Stimulated activated CD4-positive, alpha-beta T cell treated with anti-CD3 and anti-CD28 coated beads, Interleukin-2, amount 100 ng/mL, for 4 hours (primary cell): ENCODE measurements around the gene CTTNBP2.

Experiments
- DNase-seq: peaks from one replicate; pipeline ENCODE4 v3.0.0-alpha.2; 2020; ENCODE audit warnings: low read depth

CTTNBP2 gene, protein sequence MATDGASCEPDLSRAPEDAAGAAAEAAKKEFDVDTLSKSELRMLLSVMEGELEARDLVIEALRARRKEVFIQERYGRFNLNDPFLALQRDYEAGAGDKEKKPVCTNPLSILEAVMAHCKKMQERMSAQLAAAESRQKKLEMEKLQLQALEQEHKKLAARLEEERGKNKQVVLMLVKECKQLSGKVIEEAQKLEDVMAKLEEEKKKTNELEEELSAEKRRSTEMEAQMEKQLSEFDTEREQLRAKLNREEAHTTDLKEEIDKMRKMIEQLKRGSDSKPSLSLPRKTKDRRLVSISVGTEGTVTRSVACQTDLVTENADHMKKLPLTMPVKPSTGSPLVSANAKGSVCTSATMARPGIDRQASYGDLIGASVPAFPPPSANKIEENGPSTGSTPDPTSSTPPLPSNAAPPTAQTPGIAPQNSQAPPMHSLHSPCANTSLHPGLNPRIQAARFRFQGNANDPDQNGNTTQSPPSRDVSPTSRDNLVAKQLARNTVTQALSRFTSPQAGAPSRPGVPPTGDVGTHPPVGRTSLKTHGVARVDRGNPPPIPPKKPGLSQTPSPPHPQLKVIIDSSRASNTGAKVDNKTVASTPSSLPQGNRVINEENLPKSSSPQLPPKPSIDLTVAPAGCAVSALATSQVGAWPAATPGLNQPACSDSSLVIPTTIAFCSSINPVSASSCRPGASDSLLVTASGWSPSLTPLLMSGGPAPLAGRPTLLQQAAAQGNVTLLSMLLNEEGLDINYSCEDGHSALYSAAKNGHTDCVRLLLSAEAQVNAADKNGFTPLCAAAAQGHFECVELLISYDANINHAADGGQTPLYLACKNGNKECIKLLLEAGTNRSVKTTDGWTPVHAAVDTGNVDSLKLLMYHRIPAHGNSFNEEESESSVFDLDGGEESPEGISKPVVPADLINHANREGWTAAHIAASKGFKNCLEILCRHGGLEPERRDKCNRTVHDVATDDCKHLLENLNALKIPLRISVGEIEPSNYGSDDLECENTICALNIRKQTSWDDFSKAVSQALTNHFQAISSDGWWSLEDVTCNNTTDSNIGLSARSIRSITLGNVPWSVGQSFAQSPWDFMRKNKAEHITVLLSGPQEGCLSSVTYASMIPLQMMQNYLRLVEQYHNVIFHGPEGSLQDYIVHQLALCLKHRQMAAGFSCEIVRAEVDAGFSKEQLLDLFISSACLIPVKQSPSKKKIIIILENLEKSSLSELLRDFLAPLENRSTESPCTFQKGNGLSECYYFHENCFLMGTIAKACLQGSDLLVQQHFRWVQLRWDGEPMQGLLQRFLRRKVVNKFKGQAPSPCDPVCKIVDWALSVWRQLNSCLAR (N-terminal part only)

DNA sequence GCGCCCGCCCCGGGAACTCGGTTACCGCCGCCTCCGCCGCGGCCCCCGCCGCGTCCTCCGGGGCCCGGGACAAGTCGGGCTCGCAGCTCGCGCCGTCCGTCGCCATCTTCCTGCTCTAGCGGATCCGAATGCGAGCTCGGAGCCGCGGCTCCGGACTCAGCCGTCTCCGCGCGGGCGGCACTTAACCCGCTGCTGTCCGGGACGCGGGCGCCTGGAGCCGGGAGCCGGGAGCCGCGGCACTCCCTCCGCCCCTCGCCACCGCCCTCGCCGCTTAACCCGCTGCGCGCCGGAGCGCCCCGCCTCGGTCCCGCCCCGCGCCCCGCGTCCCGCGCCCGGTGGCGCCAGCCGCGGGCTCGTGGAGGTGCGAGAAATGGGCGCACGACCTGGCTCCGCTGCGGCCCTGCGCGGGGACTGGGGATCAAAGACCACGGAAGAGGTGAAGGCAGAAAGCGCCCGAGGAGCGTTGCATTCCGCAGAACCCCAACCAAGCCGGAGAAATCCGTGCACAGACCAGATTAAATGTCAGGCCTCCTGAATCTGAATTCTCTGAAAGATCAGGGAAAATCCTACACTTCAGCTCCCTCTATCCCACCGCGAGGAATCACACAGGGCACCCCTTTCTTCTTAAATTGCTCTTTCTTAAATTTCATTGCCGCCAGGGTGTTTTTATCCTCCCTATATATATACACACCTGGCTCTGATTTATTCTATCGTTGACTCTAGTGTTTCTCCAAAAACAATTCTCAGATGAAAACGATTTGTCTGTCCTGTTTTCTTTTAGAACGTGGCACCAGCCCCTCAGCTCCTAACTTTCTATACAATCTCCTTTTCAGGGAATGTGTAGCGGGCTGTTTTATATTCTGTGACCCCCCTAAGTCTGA is at the start of gene CTTNBP2:
CTTNBP2 (minus strand) TSS at position 132 of the 881 bp plus-strand sequence; CDS start at position 106, 26 bp downstream.
- DNase-seq = no peak

DNA sequence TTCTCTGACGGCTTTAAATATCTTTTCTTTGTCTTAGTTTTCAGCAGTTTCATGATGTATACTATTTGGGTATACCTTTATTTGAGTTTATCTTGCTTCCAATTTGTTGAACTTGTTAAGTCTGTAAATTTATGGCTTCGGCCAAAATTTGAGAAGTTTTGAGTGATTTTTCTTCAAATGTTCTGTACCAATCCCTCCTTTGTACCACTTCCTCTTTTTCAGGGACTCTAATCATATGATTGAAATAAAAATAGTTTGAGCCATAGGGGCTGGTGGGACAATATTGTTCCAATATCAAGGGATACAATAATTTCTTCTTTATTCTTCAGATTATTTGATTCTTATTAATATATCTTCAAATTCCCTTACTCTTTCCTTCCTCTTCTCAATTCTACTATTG is 43.1 kb upstream of the CTTNBP2 start:
- no peak for DNase-seq

DNA sequence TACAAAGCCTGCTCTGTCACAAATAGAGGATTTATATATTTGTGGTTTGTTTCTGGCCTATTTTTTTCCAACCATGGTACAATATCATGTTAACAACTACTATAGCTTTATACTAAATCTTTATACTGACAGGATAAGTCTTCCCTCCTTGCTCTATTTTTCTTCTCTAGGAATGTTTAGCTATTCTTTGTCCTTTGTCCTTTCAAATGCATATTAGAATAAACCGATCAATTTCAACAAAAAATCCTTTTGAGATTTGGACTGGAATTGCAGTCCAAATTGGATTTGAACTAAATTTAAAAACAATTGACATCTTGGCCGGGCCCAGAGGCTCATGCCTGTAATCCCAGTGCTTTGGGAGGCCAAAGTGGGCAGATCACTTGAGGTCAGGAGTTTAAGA is 39.2 kb upstream of the CTTNBP2 start:
- DNase-seq = no peak

DNA sequence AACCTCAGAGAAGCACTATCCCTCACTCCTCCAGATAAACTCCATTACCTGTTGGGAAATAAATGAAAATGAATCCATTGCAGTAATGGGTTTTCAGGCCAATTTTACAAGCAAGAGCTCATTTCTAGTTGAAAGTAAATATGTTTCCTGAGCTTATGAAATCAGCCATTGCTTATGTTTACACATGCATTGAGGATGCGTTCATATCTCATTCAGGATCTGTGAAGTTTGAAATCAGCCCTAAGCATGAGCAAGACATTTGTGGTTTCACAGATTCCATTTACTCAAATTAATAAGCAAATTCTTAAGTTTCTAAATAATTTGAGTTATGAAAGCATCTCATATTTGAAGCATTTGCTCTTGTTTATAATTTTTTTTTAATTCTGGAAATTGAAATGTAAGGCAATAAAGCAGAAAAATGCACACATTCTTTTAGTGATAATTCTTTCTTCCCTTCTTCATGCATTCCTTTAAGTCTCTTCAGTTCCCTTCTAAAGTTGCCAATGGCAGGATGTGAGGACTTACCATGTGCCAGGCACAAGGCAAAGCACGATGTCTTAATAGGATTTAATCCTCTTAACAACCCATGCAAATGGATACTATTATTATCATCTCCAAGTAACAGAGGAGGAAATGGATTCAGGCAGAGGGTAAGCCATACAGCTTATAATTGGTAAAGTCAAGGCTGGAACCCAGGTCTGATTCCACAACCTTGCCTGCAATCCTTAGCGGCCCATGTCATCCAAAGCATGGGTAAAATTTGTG is 35.0 kb upstream of the CTTNBP2 start:
- DNase-seq = no peak

DNA sequence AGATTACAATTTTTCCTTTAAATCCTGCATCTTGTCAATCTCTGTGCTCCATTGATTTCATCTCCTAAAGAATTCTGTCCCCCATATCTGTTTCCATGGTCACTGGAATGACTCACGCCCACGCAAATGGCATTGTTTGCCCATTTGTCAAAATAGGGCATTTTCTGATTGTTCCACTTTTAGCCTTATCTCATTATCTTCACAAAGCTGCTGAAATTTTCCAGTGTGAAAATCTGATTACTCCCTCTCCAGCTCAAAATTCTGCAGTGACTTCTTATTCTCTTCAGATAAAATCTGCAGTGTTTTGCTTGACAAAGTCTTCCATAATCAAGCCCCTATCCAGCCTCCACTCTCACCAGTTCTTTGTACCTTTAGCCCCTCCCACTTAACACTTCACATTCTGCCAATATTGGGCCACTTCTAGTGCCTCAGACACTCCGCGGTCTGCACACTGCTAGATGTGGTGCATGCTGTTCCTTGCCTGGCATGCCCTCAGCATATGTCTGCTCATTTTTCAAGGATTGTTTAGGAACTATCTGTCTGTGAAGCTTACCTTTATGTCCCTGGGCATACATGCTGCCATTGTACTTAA is 33.9 kb upstream of the CTTNBP2 start:
- DNase-seq = no peak

DNA sequence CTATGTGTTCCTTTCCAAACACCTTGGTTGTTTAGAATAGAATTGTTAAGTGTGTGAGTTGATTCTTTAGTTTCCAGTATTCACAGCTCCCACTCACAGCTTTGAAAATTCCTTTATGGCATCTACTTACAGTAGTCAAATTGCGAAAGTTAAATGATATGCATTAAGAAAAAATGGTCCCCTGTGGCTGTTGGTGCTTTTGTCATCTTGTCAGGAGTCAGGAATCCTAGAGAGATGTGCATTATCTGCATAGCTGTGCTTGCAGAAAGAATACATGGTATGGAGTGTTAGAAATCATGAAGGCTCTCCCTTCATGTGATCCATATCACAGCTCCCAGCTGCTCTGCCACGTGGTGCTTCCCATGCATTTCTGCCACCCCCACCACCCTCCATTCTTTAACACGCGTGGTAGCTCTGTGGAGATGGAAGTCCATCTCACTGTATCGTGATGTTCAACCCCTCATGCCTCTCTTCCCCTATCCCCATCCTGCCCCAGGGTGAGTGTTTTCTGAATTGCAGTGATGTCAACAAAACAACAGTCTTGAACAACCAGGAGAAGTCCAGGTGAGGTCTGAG is 29.2 kb upstream of the CTTNBP2 start:
- DNase-seq = no peak

DNA sequence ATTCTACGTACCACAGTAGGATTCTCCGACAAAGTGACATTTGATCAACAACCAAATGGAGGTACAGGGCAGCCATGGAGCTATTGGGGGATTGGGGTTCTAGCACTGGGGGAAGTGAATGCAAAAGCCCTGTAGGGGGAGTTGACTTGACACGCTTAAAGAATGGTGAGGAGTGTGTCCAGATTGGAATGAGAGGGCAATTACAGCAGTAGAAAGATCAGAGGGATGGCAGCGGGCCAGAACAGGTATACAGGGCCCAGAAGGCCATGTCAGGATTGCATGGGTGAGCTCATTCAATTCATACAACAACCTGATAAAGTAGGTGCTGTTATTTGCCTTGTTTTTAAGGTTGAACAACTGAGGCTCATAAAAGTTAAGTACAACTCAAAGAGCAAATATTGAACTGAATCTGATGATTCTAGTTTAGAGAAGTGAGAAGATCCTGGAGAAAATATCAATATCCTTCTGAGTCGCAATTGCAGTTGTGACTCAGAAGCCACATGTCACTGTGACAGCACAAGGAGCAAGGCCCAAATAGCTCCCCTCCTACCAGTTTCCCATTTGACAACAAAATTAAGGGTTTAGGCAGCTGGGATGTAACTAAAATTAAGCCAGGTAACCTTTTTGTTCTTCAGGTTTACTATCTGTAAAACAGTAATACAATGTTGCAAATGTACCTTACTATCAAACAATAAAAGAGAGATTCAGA is 28.0 kb upstream of the CTTNBP2 start:
- DNase-seq = no peak

DNA sequence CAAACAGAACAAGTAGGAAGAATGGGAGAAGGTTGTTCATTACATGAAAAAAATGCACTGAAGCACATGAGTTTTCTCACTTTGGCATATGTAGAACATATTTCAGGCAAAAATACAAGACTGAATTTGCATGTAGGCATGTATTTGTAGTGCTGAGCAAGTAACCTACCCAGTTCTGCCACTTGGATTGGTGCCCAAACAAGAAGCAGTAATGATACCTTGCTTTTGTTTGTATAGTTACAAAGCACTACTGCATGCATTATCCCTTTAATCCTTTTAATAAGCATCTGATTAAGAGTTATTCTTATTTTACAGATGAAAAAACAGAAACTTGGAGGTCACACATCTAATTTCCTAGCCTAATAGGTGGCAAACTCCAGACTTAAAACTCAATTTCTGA is 23.1 kb upstream of the CTTNBP2 start:
- no peak for DNase-seq

DNA sequence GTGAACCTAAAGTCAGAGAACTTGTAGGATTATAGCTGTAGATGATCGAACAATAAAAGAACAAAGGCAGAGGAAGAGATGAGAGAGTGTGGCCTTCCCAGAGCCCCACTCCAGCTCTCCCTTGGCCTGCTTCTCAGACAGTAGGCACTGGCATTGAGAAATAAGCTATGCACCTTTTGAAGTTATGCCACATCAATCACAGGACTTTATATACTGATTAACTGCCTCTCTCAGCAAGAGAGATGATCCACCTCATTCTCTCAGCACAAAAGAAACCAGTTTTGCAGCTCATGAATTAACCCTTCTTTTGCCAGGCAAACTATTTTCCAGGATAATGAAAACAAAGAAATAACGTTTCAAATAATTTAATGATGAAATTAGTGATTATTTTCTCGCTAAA is 22.0 kb upstream of the CTTNBP2 start:
- no peak for DNase-seq

DNA sequence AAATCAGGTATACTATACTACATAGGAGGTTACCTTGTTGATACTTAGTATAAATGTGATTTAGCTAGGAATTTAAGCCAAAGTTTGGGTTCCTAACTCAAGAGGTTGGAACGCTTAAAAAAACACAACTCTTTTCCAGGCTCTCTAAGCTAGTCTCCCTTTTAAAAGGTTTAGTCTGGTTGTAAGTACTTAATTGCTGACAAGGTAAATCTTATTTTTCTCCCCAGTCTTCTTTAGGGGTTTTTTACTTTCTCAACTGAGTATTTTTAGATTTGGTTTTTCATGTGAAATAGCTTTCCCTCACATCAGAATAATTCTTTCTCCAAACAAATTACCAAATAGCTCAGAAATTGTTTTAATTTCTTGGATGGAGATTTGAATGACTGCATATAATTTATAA is 20.8 kb upstream of the CTTNBP2 start:
- no peak for DNase-seq

DNA sequence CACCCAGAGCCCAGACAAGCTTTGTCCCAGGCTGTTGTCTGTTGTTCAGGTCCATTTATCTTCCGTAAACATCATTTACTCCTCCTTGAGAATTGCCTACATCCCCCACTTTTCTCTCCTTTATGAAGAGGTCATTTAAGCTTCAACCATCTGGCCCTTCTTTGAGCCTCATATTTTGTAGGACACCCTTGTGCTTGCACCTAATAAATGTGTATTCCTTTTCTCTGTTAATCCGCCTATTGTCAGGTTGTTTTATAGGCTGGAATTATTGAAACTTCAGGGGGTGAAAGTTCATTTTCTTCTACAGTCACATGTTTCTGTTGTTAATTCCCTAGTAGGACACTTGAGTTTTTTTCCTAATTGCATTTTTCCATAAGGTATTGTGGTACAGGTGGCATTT is 19.6 kb upstream of the CTTNBP2 start:
- no peak for DNase-seq

DNA sequence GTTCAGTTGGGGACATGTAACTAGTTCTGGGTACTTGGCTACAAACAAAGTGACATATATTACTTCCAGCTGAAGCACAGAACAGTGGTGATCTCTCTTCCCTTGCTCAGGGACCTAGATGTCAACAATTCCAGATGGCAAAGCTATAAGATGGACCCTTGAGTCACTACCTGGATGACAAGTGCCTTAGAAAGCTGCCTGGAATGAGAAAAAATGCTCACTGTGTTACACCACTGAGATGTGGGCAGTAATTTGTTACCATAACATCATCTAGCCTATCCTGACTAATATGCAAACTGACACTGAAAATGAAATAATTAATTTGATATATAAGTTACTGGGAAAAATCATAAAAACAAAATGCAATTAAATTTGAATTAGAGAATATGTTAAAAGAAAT is 16.4 kb upstream of the CTTNBP2 start:
- no peak for DNase-seq

DNA sequence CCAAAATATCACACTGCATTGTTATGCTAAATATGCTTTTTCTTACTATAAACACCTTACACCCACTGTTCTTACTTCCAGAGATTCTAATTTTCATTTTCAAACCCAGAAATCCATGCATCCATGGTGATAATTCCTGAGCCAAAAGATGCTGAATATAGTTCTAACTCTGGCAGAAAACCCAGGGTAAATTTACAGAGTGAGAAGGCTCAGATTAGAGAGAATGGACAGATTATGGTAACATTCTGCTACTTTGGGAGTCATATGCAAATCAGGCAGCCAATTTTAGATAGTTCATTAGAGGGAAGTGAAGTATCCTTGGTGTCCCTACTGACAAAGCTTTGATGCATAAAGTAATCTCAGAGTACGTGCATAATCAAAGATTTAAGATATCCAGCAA is 15.4 kb upstream of the CTTNBP2 start:
- no peak for DNase-seq

DNA sequence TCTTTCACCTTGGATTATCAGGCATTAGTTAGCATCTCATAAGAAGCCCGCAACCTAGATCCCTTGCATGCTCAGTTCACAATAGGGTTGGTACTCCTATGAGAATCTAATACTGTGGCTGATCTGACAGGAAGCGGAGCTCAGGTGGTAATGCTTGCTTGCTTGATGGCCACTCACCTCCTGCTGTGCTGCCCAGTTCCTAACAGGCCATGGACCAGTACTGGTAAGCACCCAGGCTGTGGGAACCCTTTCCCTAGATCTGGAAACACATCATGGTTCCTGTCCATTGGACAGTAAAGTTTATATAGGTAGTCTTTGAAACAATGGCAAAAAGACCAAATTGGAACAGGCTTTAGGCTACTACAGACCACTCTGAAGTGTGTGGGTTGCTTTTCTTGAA is 9.4 kb upstream of the CTTNBP2 start:
- DNase-seq = no peak

DNA sequence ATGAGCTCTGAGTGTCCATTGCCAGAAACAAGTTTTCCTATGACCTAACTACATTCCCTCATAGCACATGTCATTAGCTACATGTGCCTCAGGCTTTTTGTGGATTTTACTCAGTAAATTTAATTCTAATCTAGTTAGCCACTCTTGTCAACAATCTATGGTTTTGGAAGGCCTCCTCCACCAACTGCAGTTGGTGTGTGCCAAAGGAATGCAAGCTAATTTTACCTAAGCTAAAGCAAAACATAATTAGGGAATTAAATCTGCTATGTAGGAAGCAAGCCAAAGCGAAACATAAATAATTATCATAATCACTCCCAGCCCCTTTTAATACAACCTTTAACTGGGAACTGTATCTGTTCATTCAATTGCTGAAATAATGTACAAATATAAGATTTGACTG is 3.5 kb upstream of the CTTNBP2 start:
- DNase-seq = no peak

DNA sequence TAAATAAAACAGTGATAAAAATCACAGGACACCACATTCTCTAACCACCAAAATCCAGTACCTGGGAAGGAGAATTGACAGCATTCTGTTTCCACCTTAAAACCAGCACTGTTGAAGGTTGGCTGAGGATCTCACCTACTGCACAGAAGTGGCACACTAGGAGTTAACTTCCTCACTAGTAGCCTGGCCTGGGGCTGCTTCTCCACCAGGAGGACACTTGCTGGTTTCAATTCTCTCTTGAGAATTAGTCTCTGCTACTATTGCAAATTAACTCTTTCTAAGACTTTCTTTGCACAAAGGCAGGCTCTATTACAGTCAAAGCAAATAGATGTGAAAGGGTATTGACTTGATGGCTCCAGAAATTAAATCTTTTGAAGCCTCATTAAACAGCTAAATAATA is 2.3 kb upstream of the CTTNBP2 start:
- DNase-seq = no peak

DNA sequence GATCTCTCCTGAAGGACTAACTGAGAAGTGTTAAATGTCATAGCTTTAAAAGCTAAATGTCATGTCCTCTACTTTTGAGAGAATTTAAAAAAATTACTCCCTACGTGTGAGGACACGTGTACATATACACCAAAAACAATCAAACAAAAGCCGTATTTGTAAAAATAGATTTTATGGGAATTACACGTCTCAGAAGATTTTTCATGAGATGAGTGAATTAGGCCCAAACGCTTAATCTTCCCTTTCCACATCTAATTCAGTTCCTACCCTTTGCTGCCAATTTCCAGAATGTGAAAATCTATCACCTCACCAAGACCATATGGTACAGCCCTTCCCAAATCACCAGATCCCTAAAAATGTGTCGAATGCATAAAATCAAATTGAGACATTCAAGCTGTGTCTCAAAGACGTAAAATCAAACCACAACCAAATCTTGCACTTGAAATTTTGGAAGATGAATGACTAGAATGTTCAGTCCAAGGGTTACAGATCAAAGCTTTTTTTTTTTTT is 1.0 kb upstream of the CTTNBP2 start:
- DNase-seq = no peak

DNA sequence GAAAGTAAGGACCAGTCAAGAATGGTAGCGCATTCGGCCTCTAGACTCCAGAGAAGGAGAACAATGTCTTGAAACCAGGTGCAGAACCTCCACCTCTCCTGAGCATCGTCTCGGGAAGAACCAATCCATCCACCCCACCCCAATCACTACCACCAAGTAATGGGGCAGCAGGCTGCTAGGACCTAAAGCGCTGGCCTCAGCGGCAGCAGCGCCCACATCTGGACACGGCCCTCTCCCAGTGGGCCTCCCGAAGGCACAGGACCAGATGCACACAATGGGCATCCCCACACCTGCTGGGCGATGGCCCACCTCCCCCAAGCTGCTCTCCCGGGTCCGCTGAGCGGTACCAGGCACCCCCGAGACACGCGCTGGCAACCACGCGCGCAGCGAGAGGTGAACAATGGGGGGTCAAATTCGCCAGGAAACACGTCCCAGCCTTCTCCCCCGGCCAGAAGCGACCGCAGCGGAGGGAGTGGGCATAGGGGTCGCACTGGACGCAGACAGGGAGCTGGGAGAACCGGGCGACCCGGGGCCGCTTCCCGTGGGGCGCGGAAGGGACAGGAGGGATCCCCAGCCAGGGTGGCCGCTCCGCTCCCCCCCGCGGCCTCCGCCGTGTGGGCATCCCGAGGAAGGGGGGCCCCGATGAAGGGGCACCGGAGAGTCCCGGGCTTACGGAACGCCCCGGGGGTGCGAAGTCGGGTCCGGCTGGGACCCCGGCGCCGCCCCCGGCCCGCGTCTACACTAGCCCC is 506 bp downstream of the CTTNBP2 start:
- DNase-seq = no peak
